PFSK-1 (cell line): ENCODE results near the gene MATCAP1.

Experiments used
- POLR2AphosphoS5 ChIP-seq: IDR thresholded peaks from 2 replicates; pipeline ENCODE4 v1.6.1; 2012; ENCODE audit warnings: low read depth, mild to moderate bottlenecking, control low read depth, low read length, moderate library complexity
- SIN3A ChIP-seq: IDR thresholded peaks from 2 replicates; pipeline ENCODE4 v1.6.1; 2012; ENCODE audit warnings: mild to moderate bottlenecking, low read length, moderate library complexity, borderline replicate concordance; ENCODE audit not compliant: insufficient read depth
- TAF1 ChIP-seq: IDR thresholded peaks from 2 replicates; pipeline ENCODE4 v1.6.1; 2012; ENCODE audit warnings: low read length, control low read depth, borderline replicate concordance; ENCODE audit not compliant: insufficient read depth
- TF ChIP-seq, protein P1 (sequence below), 2 experiments: IDR thresholded peaks; 2 replicates each; pipeline versions ENCODE4 v1.6.1 to v1.8.0; 2011 to 2012; ENCODE audit warnings: low read depth in 2 of 2, low read length in 2 of 2, control low read depth in 1 of 2, inconsistent platforms in 1 of 2, mild to moderate bottlenecking in 1 of 2, moderate library complexity in 1 of 2; ENCODE audit not compliant: insufficient read depth in 1 of 2

DNA sequence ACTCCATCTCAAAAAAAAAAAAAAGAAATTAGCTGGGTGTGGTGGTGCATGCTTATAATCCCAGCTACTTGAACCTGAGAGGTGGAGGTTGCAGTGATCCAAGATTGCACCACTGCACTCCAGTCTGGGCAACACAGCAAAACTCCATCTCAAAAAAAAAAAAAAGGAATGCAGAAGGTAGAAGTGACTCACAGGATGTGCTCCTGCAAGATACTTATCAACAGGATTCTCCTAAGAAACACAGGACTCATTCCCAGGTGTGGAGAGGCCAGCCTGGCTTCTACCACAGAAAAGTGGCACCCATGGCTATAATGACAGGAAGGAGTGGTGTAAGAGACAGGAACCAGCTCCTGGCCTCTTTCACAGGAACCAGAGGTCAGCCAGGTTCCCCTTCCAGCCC, 29.0 kb upstream of the MATCAP1 start:
- TF ChIP-seq, protein P1, sequence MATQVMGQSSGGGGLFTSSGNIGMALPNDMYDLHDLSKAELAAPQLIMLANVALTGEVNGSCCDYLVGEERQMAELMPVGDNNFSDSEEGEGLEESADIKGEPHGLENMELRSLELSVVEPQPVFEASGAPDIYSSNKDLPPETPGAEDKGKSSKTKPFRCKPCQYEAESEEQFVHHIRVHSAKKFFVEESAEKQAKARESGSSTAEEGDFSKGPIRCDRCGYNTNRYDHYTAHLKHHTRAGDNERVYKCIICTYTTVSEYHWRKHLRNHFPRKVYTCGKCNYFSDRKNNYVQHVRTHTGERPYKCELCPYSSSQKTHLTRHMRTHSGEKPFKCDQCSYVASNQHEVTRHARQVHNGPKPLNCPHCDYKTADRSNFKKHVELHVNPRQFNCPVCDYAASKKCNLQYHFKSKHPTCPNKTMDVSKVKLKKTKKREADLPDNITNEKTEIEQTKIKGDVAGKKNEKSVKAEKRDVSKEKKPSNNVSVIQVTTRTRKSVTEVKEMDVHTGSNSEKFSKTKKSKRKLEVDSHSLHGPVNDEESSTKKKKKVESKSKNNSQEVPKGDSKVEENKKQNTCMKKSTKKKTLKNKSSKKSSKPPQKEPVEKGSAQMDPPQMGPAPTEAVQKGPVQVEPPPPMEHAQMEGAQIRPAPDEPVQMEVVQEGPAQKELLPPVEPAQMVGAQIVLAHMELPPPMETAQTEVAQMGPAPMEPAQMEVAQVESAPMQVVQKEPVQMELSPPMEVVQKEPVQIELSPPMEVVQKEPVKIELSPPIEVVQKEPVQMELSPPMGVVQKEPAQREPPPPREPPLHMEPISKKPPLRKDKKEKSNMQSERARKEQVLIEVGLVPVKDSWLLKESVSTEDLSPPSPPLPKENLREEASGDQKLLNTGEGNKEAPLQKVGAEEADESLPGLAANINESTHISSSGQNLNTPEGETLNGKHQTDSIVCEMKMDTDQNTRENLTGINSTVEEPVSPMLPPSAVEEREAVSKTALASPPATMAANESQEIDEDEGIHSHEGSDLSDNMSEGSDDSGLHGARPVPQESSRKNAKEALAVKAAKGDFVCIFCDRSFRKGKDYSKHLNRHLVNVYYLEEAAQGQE (IDR thresholded peaks at IDR 0.05; ENCODE audit: insufficient read depth in 1 of 2, low read depth in 2 of 2, low read length in 2 of 2) = no peak
- TF ChIP-seq TAF1 (no peak), POLR2AphosphoS5 (no peak), SIN3A (no peak)
